Measurements from ENCODE around the gene TIGD7. TPM values are rescaled to one million over a fixed set of nuclear protein-coding genes. Genes with fewer than 3 reads are reported as not detected.
A peak's percentile ranks its signal among the peaks of the same experiment; 100 is the strongest.

TIGD7 gene
- polyA plus RNA-seq, 3 donors, result 0.32 to 1.4 (median 0.64) TPM

DNA sequence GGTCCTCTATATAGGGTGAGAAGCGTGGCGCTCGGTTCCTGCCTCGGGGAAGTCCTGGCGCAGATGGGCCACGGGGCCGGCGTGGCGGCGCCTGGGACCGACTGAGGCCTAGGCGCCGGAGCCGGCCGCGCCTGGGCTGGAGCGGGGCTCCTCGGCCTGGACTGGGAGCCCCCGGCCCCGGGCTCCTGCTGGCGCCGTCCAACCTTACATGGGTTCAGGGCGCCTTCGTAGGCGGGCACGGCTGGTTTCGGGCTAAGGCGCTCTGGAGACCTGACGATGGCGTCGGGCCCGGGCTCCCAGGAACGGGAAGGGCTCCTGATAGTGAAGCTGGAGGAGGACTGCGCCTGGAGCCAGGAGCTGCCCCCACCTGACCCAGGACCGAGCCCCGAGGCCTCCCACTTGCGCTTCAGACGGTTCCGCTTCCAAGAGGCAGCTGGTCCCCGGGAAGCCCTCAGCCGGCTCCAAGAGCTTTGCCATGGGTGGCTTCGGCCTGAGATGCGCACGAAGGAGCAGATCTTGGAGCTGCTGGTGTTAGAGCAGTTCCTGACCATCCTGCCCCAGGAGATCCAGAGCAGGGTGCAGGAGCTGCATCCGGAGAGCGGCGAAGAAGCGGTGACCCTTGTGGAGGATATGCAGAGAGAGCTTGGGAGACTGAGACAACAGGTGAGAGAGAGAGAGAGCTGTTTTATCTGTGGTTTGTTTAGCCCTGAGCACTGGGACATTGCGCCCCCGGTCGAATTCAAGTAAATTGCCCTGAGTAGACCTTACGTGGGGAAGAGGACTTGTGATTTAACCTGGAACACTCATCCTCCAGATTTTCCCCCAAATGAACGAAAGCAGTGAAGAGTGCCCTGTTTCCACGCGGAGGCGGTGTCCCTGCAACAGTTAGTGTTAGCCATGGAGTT, 21.4 kb downstream of the TIGD7 start:
- peaks cover 28% of the 10 kb centered on the region for H3K4me1 Mint-ChIP-seq
- intact Hi-C loops (cut with micrococcal nuclease), result loop anchor here (1.0 to 5.0 kb wide), 7 partner anchors 19 to 174 kb away; partner anchors contain the start of genes MEFV (in 1 of the 2), NAA60 (in 1 of the 2), ZNF174 (in 1 of the 2) and ZNF200 (in 1 of the 2)
- peaks cover 50% of the 10 kb centered on the region for H3K79me2 ChIP-seq (ENCODE audit: insufficient read depth, low read length)

More for the DNA sequence above, 21.4 kb downstream of the TIGD7 start:
- Histone ChIP-seq H3K9ac (ENCODE audit: insufficient read depth, low read length, poor library complexity, severe bottlenecking) (peak overlapping the region; percentile 92), H3K4me2 (replicated peaks; ENCODE audit: extremely low read depth, low read length, poor library complexity, severe bottlenecking) (peak overlapping the region; percentile 90), H3K9me3 (replicated peaks in 1 of 2; ENCODE audit: control insufficient read depth in 1 of 2, insufficient read depth in 1 of 2, low read length in 2 of 2) (peaks cover 34 to 40% of the 10 kb centered on the region in 2 donors), H3K27ac (ENCODE audit: low read depth in 1 of 2, low read length in 2 of 2) (peak overlapping the region; percentile 96), H3K4me1 (ENCODE audit: control insufficient read depth in 1 of 2, insufficient read depth in 2 of 2, low read length in 2 of 2) (peaks cover 37 to 43% of the 10 kb centered on the region in 2 donors), H2AFZ (ENCODE audit: insufficient read depth, low read depth, low read length, poor library complexity, severe bottlenecking) (peak overlapping the region; percentile 84), H4K20me1 (ENCODE audit: insufficient read depth, low read length) (peaks cover 6% of the 10 kb centered on the region), H3K36me3 (replicated peaks in 1 of 2; ENCODE audit: control insufficient read depth in 1 of 2, insufficient read depth in 2 of 2, low read length in 2 of 2) (peaks cover 28 to 36% of the 10 kb centered on the region in 2 donors), H3K27me3 (ENCODE audit: control insufficient read depth in 2 of 2, insufficient read depth in 2 of 2, low read length in 2 of 2) (no peaks in the 10 kb centered on the region), H3K4me3 (replicated peaks in 1 of 3; ENCODE audit: low read depth in 2 of 3, low read length in 3 of 3) (peak overlapping the region; percentile 56 to 90 (median 87))
- WGBS (ENCODE audit: insufficient coverage), result 6% methylated on average over 52 of the region's 56 CpGs
- H3K36me3 Mint-ChIP-seq, result peaks cover 38 to 42% of the 10 kb centered on the region in 2 donors
- H3K4me3 Mint-ChIP-seq, result peak overlapping the region; percentile 91 to 98
- peaks cover 27 to 46% (median 38%) of the 10 kb centered on the region in 7 donors for H3K9me3 Mint-ChIP-seq
- H3K27ac Mint-ChIP-seq, result peak overlapping the region; percentile 95 to 99 (median 96)
- H3K27me3 Mint-ChIP-seq (ENCODE audit: low read depth in 3 of 3), result peaks cover 2 to 4% (median 3%) of the 10 kb centered on the region in 3 donors
- peak in 2 of 3 donors; percentile 13 to 26 for DNase-seq
- TF ChIP-seq, protein P1, sequence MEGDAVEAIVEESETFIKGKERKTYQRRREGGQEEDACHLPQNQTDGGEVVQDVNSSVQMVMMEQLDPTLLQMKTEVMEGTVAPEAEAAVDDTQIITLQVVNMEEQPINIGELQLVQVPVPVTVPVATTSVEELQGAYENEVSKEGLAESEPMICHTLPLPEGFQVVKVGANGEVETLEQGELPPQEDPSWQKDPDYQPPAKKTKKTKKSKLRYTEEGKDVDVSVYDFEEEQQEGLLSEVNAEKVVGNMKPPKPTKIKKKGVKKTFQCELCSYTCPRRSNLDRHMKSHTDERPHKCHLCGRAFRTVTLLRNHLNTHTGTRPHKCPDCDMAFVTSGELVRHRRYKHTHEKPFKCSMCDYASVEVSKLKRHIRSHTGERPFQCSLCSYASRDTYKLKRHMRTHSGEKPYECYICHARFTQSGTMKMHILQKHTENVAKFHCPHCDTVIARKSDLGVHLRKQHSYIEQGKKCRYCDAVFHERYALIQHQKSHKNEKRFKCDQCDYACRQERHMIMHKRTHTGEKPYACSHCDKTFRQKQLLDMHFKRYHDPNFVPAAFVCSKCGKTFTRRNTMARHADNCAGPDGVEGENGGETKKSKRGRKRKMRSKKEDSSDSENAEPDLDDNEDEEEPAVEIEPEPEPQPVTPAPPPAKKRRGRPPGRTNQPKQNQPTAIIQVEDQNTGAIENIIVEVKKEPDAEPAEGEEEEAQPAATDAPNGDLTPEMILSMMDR (IDR thresholded peaks at IDR 0.05), result no peak
